ENCODE results near the gene SNAI1.
"Not testable (repeated sequence)": the region's sequence is repeated elsewhere in the genome, so short reads cannot be mapped to it uniquely, and the experiment has no call there.

The SNAI1 gene

GRCh38 chr20:49964964-49965780, 17.6 kb upstream of the SNAI1 start:
- DNase-seq, result no peak

- DNase-seq, result no peak
Measured at GRCh38 chr20:49965781-49966305, 16.9 kb upstream of the SNAI1 start.

DNA sequence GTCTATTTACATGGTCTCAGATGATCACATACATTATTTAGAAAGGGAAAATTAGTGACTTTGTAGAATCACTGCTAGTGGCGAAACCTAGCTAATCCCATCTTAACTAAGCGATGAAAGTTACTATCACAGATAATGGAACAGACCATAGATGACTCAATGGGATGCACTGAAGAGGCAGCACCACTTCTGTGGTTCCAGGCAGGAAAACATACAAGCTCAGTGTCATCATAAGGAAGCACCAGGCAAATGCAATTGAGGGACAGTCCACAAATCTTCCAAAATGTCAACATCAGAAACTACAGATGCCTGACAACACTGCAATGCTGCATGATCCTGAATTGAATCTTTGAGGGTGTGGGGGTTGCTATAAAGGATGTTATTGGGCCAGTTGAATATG, 15.9 kb upstream of the SNAI1 start:
- DNase-seq, result no peak

GRCh38 chr20:49969234-49969633, 13.5 kb upstream of the SNAI1 start:
- no peak for DNase-seq

DNA sequence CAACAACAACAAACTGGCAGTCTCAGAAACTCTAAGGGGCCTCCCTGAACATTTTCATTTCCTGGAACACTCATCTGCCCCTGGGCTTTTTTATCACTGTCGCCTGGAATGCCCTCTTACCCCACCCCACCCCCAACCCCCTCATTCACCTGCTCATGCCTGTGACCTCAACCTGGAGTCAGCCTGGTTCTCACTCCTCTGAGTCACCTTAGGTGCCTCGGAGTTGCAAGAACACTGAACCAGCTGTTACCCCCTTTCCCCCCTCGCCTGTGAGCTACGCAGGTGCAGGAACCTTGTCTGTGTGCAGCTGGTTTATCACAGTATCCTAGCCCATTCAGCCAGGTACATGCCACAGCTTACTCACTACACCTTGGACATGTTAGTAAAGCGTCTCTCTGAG, 12.8 kb upstream of the SNAI1 start:
- DNase-seq, result no peak

GRCh38 chr20:49970498-49970897, 12.3 kb upstream of the SNAI1 start:
- DNase-seq, result no peak

DNA sequence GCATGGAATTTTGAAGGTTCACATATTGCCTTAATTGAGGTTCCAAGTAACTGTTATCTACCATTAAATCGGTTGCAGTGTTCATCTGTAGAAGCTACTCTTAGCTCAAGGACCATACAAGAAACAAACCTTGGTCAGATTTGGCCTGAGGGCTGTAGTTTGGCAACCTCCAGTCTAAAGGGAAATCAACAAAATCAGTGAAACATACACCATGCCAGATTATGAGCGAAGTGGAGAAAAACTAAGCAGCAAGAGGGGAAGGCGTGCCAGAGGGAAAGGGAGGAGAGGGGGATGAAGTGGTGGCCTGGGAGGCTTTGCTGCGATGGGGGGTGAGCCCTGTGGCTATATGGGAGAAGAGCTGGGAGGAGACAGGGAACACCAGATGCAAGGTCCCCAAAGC, 8.8 kb upstream of the SNAI1 start:
- no peak for DNase-seq

DNA sequence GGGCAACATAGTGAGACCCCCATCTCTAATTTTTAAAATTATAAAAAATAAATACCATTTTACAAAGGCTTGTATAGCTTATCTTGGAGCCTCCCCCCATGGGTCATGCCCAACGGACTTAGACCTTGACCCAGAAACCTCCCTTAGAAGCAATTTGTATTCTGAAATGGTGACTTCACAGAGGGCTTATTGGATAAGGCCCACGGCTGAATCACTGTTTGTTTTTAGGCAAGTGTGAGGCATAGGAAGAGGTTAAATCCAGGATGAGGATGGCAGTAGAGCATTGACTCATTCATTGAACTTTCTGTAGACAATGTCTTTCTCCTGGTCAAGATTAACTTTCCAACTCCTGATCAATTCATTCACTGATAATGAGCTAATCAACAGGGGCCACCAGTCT, 6.2 kb upstream of the SNAI1 start:
- DNase-seq, result no peak

- DNase-seq, result not testable (repeated sequence)
Measured at GRCh38 chr20:49977740-49978139, 5.0 kb upstream of the SNAI1 start.

- no peak for DNase-seq
Measured at GRCh38 chr20:49978685-49979029, 4.1 kb upstream of the SNAI1 start.

DNA sequence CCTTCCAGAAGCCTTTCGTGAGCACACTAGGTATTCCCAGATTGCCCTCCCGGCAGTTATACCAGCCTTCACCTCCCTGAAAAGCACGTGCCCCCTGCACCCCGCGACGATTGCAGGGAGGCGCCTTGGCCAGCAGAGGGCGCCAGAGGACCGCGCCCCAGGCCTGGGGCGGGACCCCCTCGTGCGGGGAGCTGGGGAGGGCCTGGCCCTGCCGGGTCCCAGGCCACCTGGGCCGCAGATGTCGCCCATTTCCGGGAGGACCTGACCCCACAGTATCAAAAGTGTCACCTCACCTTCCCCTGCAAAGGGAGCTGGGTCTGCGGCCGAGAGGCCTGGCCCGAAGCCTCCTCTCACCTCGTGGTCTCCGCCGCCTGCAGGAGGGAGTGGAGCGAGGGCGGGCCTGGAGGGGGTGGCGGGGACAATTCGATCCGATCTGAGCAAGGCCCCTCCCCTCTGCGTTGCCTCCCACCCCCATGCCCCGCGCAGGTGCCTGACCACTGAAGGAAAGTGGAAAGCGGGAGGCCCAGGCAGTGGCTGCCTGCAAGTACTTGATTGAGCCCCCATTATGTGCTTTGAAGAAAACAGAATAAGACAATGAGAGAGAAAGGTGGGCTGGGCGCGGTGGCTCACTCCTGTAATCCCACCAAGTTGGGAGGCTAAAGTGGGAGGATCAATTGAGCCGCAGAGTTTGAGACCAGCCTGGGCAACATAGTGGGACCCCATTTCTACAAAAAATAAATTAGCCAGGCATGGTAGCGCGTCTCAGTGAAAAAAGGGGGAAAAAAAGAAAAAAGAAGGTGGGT, 3.5 kb upstream of the SNAI1 start:
- DNase-seq, result peak; percentile 70

- DNase-seq, result no peak
Measured at GRCh38 chr20:49980140-49981008, 2.4 kb upstream of the SNAI1 start.

DNA sequence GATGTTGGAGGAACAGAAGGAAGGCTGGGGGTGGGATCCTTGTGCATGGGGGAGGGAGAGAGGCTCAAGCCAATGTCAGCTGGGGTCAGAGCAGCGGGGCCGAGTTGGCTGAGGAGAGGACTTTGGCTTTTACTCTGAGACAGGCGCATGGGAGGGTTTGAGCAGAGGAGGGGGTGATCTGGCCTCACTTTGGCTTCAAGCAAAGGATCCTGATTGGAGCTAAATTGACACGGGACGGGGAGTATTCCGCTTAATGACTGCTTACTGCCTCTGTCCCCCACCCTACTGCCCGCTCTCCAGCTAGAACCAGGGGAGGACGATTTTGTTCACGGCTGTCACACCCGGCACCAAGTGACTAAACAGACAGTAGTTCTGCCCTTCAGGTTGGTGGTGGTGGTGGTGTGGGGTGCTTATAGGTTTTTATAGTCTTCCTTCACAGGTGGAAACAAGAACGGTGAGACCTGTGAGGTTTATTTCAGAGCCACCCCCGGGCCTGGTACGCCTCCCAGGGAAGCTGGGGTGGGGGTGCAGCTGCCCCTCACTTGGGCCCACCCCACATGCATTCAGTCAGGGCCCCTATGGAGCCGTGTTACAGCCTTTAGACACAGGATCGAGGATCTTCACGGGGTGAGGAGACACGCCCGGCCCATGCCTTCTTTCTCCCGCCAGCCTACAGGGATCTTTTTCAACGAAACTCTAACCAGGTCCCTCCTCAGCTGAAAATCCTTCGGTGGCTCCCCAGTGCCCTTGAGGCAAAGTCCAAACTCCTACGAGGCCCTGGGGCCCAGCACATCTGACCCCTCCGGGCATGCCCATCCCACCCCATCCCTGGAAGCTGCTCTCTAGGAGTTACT, 1.3 kb upstream of the SNAI1 start:
- DNase-seq, result no peak

DNA sequence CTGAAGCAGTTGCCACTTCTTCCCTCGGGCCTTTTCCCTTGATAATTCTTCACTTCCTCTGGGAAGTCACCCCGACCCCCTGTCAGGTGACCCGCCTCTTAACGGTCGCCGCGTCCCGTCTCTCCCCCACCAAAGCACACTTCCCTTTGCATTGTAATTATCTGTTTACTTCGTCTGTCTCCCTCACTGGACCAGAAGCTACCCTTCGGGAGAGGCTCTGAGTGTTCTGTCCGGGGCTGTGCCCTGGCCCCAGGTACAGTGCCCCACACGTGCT, 771 bp upstream of the SNAI1 start:
- no peak for DNase-seq

- DNase-seq, result no peak
Measured at GRCh38 chr20:49983123-49983847, 505 bp downstream of the SNAI1 start.

DNA sequence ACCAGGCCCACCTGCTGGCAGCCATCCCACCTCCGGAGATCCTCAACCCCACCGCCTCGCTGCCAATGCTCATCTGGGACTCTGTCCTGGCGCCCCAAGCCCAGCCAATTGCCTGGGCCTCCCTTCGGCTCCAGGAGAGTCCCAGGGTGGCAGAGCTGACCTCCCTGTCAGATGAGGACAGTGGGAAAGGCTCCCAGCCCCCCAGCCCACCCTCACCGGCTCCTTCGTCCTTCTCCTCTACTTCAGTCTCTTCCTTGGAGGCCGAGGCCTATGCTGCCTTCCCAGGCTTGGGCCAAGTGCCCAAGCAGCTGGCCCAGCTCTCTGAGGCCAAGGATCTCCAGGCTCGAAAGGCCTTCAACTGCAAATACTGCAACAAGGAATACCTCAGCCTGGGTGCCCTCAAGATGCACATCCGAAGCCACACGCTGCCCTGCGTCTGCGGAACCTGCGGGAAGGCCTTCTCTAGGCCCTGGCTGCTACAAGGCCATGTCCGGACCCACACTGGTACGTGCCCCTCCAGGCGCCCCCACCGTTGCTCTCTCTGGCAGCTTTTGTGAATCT, 1.1 kb downstream of the SNAI1 start:
- no peak for DNase-seq

DNA sequence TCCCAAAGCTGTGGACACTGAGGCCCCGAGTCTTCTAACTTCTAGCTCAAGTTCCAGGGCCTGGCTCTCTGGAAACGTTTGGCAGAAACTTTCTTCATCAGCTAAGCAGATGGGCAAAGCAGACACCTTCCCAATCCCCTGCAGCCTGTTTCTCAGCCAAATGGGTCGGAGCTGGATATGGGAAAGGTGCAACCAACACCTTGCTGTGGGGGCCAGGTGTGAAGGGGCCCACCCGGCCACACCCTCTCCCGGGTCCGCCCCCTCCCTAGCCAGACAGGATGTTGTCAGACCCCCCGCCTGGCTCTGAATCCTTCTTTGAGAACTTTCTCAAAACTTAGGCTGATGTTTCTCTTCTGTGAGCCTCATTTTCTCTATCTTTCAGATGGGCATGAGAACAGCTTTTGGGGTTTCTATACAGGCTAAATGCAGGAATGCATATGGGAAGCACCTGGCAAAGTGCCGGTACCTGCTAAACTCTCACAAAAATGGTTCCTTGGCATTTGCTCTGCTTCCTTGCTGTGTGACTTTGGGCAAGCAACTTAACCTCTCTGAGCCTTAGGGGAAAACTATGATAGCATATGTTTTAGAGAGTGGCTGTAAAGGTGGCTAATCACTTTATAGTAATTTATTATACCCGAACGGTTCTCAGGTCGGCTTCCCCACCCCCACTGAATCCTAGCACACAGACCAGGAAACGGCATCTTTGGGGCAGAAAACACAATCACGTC, 1.8 kb downstream of the SNAI1 start:
- no peak for DNase-seq

GRCh38 chr20:49985157-49985556, 2.4 kb downstream of the SNAI1 start:
- DNase-seq, result no peak

- DNase-seq, result no peak
Measured at GRCh38 chr20:49985617-49986016, 2.8 kb downstream of the SNAI1 start.

GRCh38 chr20:49986049-49986448, 3.3 kb downstream of the SNAI1 start:
- DNase-seq, result no peak

All from left hindlimb (tissue), 1 donor.